Chondrocyte (in vitro differentiated cells): Measurements from ENCODE around the gene GARRE1. TPM values are rescaled to one million over a fixed set of nuclear protein-coding genes. Genes with fewer than 3 reads are reported as not detected.

ENCODE experiments used
- DNase-seq: peaks from one replicate; pipeline ENCODE4 v3.0.0; 2021; ENCODE audit warnings: mixed read lengths, low spot score
- H3K27ac Mint-ChIP-seq: one replicate; pipeline ENCODE4 v1.8.0; 2021; ENCODE audit warnings: mild to moderate bottlenecking, moderate library complexity, mixed read lengths; ENCODE audit not compliant: unreplicated experiment
- H3K27me3 Mint-ChIP-seq: 2 replicates; pipeline ENCODE4 v1.8.0; 2021; ENCODE audit warnings: low read depth, mixed read lengths
- H3K36me3 Mint-ChIP-seq: 2 replicates; pipeline ENCODE4 v1.8.0; 2021; ENCODE audit warnings: low read depth, mixed read lengths
- H3K4me1 Mint-ChIP-seq: 2 replicates; pipeline ENCODE4 v1.8.0; 2021; ENCODE audit warnings: low read depth, mild to moderate bottlenecking, mixed read lengths
- H3K4me3 Mint-ChIP-seq: one replicate; pipeline ENCODE4 v1.8.0; 2021; ENCODE audit warnings: mild to moderate bottlenecking, moderate library complexity, mixed read lengths; ENCODE audit not compliant: unreplicated experiment
- H3K9me3 Mint-ChIP-seq: 2 replicates; pipeline ENCODE4 v1.8.0; 2021; ENCODE audit warnings: low read depth, mixed read lengths
- total RNA-seq: library from RNA; stranded (reverse); gene quantifications from 3 replicates; pipeline ENCODE4 v1.2.1, GENCODE V29; 2021
- TF ChIP-seq, protein P1 (sequence below): fragments of 200-600 bp; sonication (generic); IDR thresholded peaks from 2 replicates; pipeline ENCODE4 v1.5.0; 2021; ENCODE audit warnings: antibody characterized with exemption, mild to moderate bottlenecking, moderate library complexity

GARRE1 gene
- total RNA-seq, 1 donor from 2014 or later = 24.4 TPM

DNA sequence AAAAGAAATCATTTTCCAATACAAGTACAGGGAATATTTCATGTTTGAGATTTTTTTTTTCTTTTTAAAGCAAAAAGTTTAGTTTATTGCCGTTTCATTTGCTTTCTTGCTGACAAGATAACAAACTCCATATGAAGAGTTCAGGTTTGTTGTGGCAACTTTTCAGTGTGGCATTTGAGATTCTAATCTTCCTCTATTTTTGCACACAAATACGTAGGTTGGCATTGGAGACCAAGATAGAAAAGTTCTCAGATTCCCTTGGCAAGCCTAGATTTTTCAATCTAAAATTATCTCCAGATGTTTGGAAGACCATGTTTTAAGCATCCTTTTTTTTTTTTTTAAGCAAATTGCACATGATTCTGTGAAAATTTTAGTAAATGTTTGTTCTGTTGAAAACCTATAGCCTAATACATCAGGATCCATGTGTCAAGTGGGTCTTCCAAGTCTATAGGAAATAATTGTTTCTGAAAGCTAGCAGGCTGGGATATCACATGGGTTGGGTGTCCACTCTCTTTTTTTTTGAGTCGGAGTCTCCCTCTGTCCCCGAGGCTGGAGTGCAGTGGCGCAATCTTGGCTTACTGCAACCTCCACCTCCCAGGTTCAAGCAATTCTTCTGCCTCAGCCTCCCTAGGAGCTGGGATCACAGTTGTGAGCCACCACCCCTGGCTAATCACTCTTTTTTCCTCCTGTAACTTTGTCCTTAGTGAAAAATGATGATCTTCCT lies 2.6 kb downstream of the GARRE1 start:
- Mint-ChIP-seq H3K4me3 (no peak overlapping the region), H3K9me3 (no peaks in the 10 kb centered on the region), H3K27ac (no peak overlapping the region), H3K27me3 (no peaks in the 10 kb centered on the region), H3K36me3 (no peaks in the 10 kb centered on the region), H3K4me1 (peaks cover 52% of the 10 kb centered on the region)
- no peak for DNase-seq
- TF ChIP-seq, protein P1, sequence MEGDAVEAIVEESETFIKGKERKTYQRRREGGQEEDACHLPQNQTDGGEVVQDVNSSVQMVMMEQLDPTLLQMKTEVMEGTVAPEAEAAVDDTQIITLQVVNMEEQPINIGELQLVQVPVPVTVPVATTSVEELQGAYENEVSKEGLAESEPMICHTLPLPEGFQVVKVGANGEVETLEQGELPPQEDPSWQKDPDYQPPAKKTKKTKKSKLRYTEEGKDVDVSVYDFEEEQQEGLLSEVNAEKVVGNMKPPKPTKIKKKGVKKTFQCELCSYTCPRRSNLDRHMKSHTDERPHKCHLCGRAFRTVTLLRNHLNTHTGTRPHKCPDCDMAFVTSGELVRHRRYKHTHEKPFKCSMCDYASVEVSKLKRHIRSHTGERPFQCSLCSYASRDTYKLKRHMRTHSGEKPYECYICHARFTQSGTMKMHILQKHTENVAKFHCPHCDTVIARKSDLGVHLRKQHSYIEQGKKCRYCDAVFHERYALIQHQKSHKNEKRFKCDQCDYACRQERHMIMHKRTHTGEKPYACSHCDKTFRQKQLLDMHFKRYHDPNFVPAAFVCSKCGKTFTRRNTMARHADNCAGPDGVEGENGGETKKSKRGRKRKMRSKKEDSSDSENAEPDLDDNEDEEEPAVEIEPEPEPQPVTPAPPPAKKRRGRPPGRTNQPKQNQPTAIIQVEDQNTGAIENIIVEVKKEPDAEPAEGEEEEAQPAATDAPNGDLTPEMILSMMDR = no peak

DNA sequence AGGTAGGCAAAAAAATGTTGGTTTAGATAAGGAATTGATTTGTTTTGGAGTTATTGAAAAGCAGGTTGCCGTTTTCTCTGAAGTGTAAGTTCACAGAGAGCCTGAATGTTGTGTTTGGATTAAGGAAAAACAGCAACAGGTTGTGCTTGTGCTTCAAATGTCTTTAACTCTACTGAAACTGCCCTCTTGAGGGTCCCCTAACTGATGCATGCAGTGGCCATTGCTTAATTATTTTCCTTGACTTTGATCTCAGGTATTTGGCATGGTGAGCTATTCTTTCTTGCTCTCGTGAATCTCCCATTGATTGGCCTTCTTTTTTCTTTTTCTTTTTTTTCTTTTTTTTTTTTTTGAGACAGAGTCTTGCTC lies 3.2 kb downstream of the GARRE1 start:
- no peaks in the 10 kb centered on the region for H3K36me3 Mint-ChIP-seq
- no peak overlapping the region for H3K27ac Mint-ChIP-seq
- peaks cover 52% of the 10 kb centered on the region for H3K4me1 Mint-ChIP-seq
- H3K27me3 Mint-ChIP-seq = no peaks in the 10 kb centered on the region
- no peak for DNase-seq
- no peak overlapping the region for H3K4me3 Mint-ChIP-seq
- H3K9me3 Mint-ChIP-seq = no peaks in the 10 kb centered on the region
- TF ChIP-seq, protein P1 = no peak

DNA sequence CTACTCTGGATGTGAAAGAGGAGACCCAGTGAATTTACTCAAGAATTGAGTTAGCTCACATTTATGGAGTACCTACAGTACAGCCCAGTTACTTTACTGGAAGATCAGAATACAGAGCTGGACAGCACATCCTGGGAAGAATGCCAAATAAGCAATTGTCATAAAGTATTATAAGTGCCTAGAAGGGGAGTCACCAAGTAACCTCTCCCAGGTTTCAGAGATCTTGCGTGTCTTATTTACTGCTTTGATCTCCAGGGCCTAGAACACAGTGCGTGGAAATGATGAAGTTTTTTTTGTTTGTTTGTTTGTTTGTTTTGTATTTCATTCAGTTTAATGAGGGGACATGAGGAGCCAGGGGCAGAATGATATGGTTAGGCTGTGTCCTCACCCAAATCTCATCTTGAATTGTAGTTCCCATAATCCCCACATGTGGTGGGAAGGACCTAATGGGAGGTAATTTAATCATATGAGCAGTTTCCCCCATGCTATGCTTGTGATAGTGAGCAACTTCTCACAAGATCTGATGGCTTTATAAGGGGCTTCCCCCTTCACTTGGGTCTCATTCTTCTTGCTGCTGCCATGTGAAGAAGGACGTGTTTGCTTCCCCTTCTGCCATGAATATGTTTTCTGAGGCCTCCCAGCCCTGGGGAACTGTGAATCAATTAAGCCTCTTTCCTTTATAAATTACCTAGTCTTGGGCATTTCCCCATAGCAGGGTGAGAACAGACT lies 5.2 kb downstream of the GARRE1 start:
- H3K9me3 Mint-ChIP-seq = no peaks in the 10 kb centered on the region
- no peak overlapping the region for H3K4me3 Mint-ChIP-seq
- H3K4me1 Mint-ChIP-seq = peaks cover 56% of the 10 kb centered on the region
- H3K27ac Mint-ChIP-seq = no peak overlapping the region
- H3K36me3 Mint-ChIP-seq = no peaks in the 10 kb centered on the region
- TF ChIP-seq, protein P1 = no peak
- no peak for DNase-seq
- H3K27me3 Mint-ChIP-seq = no peaks in the 10 kb centered on the region

DNA sequence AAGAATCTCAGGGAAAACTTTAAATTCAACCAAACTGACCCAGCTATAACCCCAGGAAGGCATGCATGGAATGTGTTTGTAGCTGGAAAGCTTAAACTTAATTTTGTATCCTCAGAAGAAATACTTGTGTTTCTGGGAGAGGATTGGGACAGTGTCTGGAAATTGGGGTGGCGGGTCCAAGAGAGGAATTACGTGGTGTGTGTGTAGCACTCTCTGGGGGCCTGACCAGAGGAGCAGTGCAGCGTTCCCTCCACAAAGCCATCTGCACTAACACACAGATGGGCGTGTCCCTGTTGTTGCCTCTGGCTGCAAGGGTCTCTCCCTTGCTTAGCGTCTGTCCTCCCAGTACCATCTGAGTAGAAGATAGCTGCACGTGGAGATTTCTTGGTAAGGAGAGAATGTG lies 6.4 kb downstream of the GARRE1 start:
- Mint-ChIP-seq H3K9me3 (no peaks in the 10 kb centered on the region), H3K27ac (peak overlapping the region; percentile 67), H3K4me3 (no peak overlapping the region), H3K27me3 (no peaks in the 10 kb centered on the region), H3K36me3 (no peaks in the 10 kb centered on the region), H3K4me1 (peaks cover 59% of the 10 kb centered on the region)
- no peak for DNase-seq
- TF ChIP-seq, protein P1 = no peak

DNA sequence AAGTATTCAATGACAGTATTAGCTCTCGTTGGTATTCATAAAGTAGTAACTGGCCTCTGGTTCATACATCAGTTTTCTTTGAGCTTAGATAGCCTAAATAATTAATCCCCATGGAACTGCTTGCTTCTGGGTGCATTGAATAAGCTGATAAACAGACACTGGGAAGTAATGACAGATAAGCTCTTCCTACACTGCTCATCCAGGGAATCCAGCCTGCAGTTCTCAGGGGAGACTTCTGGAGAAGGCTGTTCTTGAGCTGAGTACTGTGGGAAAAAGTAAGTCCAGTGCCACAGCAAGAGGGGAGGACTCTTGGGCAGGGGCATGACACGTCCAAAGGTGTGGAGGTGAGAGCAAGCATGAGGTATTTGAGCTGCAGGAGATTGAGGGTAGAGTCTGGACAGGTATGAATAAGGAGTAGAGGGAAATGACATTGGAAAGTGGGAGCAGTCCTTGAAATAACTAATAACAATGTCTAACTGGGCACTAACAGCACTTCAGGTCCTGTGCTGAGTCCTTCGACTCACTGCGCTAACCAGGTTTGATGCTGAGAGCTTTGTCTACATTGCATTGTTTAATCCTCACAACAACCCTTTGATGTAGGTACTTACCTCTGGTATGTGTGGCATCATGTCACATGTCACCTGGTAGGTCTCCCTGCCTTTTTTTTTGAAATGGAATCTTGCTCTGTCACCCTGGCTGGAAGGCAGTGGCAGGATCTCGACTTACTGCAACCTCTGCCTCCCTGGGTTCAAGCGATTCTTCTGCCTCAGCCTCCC lies 7.2 kb downstream of the GARRE1 start:
- no peaks in the 10 kb centered on the region for H3K27me3 Mint-ChIP-seq
- H3K4me3 Mint-ChIP-seq = no peak overlapping the region
- H3K27ac Mint-ChIP-seq = peak overlapping the region; percentile 67
- DNase-seq = no peak
- H3K9me3 Mint-ChIP-seq = no peaks in the 10 kb centered on the region
- H3K4me1 Mint-ChIP-seq = peaks cover 54% of the 10 kb centered on the region
- TF ChIP-seq, protein P1 = no peak
- H3K36me3 Mint-ChIP-seq = no peaks in the 10 kb centered on the region
